Psoas muscle (tissue), 8 donors: ENCODE results near the gene KCNMA1. TPM values are rescaled to one million over a fixed set of nuclear protein-coding genes. Genes with fewer than 3 reads are reported as not detected.

Source experiments
- ATAC-seq, 4 donors: fragments of 200-7000 bp; cut with Tn5 transposase; one replicate each; pipeline ENCODE4 v1.9.1; 2020; ENCODE audit warnings: moderate library complexity in 3 of 4, mild to moderate bottlenecking in 2 of 4
- DNase-seq, 2 donors: peaks; one replicate each; pipeline ENCODE4 v3.0.0-alpha.2; 2020
- H3K27ac ChIP-seq: fragments of 200-600 bp; one replicate; pipeline ENCODE4 v1.8.0; 2022
- H3K27me3 ChIP-seq, 3 donors: fragments of 200-600 bp in 1 of 3; one replicate each; pipeline versions ENCODE4 v1.6.1 to v1.8.0; 2013 to 2022; ENCODE audit warnings: low read length in 2 of 3, mild to moderate bottlenecking in 2 of 3, moderate library complexity in 1 of 3; ENCODE audit not compliant: insufficient read depth in 3 of 3
- H3K36me3 ChIP-seq, 2 donors: fragments of 200-600 bp in 1 of 2; one replicate each; pipeline versions ENCODE4 v1.6.1 to v1.8.0; 2013 to 2022; ENCODE audit warnings: low read depth in 1 of 2, mild to moderate bottlenecking in 1 of 2, moderate library complexity in 1 of 2; ENCODE audit not compliant: insufficient read depth in 1 of 2
- H3K4me1 ChIP-seq: fragments of 200-600 bp; one replicate; pipeline ENCODE4 v1.8.0; 2022
- H3K4me3 ChIP-seq: fragments of 200-600 bp; one replicate; pipeline ENCODE4 v1.8.0; 2022; ENCODE audit warnings: mild to moderate bottlenecking
- H3K9me3 ChIP-seq: fragments of 200-600 bp; one replicate; pipeline ENCODE4 v1.8.0; 2022
- WGBS, 3 donors: extraction: QIAGEN DNeasy Blood & Tissue Kit; methylation state at CpG; one replicate each; pipeline versions ENCODE4 v1.1.6 to v1.1.7; 2013; 5-methylcytosine and 5-hydroxymethylcytosine counted together
- intact Hi-C, 2 donors: fragments of 100-400 bp; cut with DNase I; formaldehyde crosslinking; loops; one replicate each; pipeline versions ENCODE4 v1.11.0 to v1.14.2; 2022
- polyA plus RNA-seq, 3 donors: library from polyadenylated mRNA; stranded (reverse); fragments of 200-250 nt; gene quantifications; one replicate each; pipeline ENCODE4 v1.2.3, GENCODE V29; 2013
- total RNA-seq, 4 donors: library from RNA; stranded (reverse); fragmentation: NEBNext Ultra II Directional in 2 of 4; extraction: Animal tissue kit (Norgen Biotek cat#: 25700) in 2 of 4; gene quantifications; one replicate each; pipeline versions ENCODE4 v1.2.1 to v1.2.4, GENCODE V29; 2021 to 2023
- TF ChIP-seq, protein P1 (sequence below): fragments of 200-600 bp; IDR thresholded peaks from one replicate; pipeline ENCODE4 v1.8.0; 2022; ENCODE audit warnings: antibody characterized with exemption
- donor health status: healthy with polysubstance abuse.
- donor health status: DM: no; HTN: no; CAD: no; lungs with moderate emphysema.
- donor health status: Bipolar disorder and iron deficiency.
- donor health status: healthy.
- donor health status: DM: yes; HTN: yes; CAD: no.
- donor health status: DM: no; HTN: no; CAD: no.
- donor health status: DM: no; HTN: no; CAD: no.
- donor health status: DM: yes; HTN: yes; CAD: no.

KCNMA1 gene
- total and polyA plus RNA-seq, 7 donors, result 7.9 to 53.0 (median 41.9) TPM

DNA sequence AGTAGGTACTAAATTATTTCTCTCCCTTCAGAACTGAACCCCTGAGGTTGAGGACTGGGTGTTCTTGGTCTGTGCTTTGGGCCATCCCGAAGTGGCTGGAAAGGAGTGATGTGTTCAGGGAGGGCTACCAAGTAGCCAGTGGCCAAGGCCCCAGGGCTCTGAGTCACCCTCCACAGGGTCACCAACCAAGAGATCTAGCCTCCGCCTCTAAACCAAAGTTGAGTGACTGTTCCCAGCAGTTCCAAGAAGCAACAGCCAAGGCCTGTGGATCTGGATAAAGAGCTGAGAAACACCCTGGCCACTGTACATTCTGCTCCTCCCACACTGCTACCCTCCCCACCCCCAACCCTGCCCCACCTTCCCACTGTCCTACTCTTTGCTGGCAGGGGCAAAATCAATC, 35.5 kb upstream of the KCNMA1 start:
- no peak overlapping the region for H3K4me3 ChIP-seq
- intact Hi-C loops, result no loop called here
- H3K27ac ChIP-seq, result no peak overlapping the region
- no peaks in the 10 kb centered on the region for H3K36me3 ChIP-seq
- WGBS, 3 donors, result 96 to 100% (median 98%) methylated on average over 2 of the region's 2 CpGs
- ATAC-seq (no peak), DNase-seq (no peak)
- H3K4me1 ChIP-seq, result no peaks in the 10 kb centered on the region
- H3K9me3 ChIP-seq, result no peaks in the 10 kb centered on the region
- TF ChIP-seq, protein P1, sequence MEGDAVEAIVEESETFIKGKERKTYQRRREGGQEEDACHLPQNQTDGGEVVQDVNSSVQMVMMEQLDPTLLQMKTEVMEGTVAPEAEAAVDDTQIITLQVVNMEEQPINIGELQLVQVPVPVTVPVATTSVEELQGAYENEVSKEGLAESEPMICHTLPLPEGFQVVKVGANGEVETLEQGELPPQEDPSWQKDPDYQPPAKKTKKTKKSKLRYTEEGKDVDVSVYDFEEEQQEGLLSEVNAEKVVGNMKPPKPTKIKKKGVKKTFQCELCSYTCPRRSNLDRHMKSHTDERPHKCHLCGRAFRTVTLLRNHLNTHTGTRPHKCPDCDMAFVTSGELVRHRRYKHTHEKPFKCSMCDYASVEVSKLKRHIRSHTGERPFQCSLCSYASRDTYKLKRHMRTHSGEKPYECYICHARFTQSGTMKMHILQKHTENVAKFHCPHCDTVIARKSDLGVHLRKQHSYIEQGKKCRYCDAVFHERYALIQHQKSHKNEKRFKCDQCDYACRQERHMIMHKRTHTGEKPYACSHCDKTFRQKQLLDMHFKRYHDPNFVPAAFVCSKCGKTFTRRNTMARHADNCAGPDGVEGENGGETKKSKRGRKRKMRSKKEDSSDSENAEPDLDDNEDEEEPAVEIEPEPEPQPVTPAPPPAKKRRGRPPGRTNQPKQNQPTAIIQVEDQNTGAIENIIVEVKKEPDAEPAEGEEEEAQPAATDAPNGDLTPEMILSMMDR, result no peak
- peaks cover 0 to 8% (median 0%) of the 10 kb centered on the region in 3 donors for H3K27me3 ChIP-seq

DNA sequence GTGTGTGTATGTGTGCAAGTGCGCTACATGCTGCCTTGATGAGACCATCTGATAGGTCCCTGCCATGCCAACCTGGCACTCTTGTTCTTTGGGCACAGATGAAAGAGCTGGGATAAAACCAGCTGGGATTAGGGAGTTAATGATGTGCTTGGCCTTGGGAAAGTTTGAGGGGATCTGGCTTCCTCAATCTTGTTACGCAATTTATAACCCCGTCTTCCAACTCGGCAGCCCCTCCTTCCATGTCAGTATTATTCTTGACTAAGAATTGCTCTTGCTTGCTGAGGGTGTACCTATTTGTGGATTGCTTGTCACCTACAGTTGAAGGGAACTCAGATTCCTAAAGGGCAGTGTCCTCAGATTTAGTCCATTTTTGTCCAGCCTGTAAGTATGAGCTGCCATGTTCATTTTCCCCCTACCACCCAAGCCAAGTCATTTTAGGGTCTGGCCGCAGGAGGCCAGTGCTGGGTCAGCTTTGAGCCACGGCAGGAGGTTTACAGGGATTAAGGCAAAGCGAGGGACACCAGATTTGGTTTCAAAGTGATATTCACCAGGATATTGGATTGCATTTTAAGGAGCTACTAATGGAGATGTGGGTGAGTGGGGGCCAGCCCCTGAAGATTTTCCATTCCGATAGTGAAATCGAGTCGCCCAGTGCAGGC, 34.1 kb upstream of the KCNMA1 start:
- H3K27me3 ChIP-seq, result peaks cover 0 to 8% (median 0%) of the 10 kb centered on the region in 3 donors
- WGBS, 3 donors, result 57 to 69% (median 62%) methylated on average over 10 of the region's 10 CpGs
- DNase-seq (no peak), ATAC-seq (no peak)
- TF ChIP-seq, protein P1, result no peak
- no peaks in the 10 kb centered on the region for H3K4me1 ChIP-seq
- no peak overlapping the region for H3K4me3 ChIP-seq
- no peaks in the 10 kb centered on the region for H3K9me3 ChIP-seq
- intact Hi-C loops, result no loop called here
- H3K27ac ChIP-seq, result no peak overlapping the region
- H3K36me3 ChIP-seq, result no peaks in the 10 kb centered on the region

DNA sequence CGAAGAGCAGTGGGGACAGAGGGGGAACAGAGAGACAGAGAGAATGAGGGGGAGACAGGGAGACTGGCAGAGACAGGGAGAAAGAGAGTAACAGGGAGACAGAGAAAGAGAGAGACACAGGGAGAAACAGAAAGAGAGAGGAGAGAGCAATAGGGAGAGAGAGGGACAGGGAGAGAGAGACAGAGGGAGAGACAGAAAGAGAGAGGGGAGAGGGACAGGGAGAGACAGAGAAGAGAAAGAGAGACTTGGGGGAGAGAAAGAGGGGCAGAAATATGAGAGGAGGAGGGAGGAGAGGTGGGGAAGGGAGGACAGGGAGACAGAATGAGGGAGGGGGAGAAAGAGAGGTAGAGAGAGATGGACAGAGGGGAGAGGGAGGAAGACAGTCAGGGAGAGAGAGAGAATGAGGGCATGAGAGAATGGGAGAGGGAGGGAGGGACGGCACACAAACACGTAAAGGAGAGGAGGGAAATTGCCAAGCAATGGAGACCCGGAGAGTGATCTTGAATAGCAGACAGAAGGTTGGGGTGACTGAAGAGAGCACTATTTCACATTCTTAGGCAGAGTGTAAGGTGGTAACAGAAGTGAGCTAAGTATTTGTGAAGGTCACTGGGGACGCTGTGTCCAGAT, 33.3 kb upstream of the KCNMA1 start:
- Histone ChIP-seq H3K27me3 (peaks cover 0 to 8% (median 0%) of the 10 kb centered on the region in 3 donors), H3K36me3 (no peaks in the 10 kb centered on the region), H3K4me1 (no peaks in the 10 kb centered on the region), H3K4me3 (no peak overlapping the region), H3K27ac (no peak overlapping the region), H3K9me3 (no peaks in the 10 kb centered on the region)
- WGBS, 3 donors, result 32 to 38% (median 35%) methylated on average over 5 of the region's 5 CpGs
- ATAC-seq (no peak), DNase-seq (no peak)
- TF ChIP-seq, protein P1, result no peak
- intact Hi-C loops, result no loop called here

DNA sequence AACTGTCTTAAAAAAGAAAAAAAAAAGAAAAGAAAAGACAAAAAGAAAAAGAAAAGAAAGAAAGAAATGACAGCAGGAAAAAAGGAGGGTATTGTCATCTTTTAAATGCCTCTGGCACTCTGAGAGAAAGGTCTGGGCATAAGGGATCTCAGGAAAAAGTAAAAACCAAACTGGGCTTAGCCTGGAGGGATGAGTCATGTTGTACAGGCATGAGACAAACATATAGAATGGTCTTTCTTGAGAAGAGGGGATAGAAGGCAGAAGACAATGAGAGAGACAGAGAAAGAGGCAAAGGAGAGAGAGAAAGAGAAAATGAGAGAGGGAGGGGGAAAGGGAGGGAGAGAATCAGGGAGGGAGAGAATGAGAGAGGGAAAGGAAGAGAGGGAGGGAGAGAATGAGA, 32.3 kb upstream of the KCNMA1 start:
- no peak for ATAC-seq
- H3K27me3 ChIP-seq, result peaks cover 0 to 8% (median 0%) of the 10 kb centered on the region in 3 donors

More for the DNA sequence above, 32.3 kb upstream of the KCNMA1 start:
- no peaks in the 10 kb centered on the region for H3K4me1 ChIP-seq
- H3K4me3 ChIP-seq, result no peak overlapping the region
- no peaks in the 10 kb centered on the region for H3K36me3 ChIP-seq
- H3K27ac ChIP-seq, result no peak overlapping the region
- TF ChIP-seq, protein P1, result no peak
- intact Hi-C loops, result no loop called here
- H3K9me3 ChIP-seq, result no peaks in the 10 kb centered on the region
- no peak for DNase-seq
